ENCODE data around the gene SCAMP4.
A peak's percentile ranks its signal among the peaks of the same experiment; 100 is the strongest.
"Not testable (repeated sequence)": the region's sequence is repeated elsewhere in the genome, so short reads cannot be mapped to it uniquely, and the experiment has no call there.

DNA sequence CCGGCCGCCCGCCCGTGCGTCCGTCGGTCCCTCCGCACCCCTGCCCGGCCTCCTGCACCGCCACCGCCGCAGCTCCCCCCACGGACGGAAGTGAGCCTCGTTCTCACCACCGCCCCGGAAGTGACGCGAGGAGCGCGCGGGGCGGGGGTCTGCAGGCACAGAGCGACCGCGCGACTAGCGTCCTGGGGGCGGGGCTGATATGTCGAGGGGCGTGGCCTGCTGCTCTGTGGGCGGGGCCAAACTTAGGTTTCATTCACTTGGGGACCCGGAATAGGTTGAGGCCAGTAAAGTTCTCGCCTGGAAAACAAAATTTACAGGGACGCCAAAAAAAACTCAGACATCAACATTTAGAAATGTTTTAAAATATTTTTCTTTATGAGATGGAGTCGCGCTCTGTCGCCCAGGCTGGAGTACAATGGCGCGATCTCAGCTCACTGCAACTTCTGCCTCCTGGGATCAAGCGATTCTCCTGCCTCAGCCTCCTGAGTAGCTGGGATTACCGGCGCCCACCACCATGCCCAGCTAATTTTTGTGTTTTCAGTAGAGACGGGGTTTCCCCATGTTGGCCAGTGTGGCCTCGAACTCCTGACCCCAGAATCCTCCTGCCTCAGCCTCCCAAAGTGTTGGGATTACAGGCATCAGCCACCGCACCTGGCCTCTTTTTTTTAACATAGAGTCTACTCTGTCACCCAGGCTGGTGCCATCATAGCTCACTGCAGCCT lies 19.6 kb upstream of the SCAMP4 start, which contains the start of gene ABHD17A:
- not testable (repeated sequence) for TF ChIP-seq ZNF423, NR1H2, ZNF281, JUN (CRISPR knock-in tag; IDR thresholded peaks at IDR 0.05)
- TF ChIP-seq SP1 (CRISPR knock-in tag; conservative IDR thresholded peaks at IDR 0.05), result peak; percentile 95
- TF ChIP-seq, protein P1, sequence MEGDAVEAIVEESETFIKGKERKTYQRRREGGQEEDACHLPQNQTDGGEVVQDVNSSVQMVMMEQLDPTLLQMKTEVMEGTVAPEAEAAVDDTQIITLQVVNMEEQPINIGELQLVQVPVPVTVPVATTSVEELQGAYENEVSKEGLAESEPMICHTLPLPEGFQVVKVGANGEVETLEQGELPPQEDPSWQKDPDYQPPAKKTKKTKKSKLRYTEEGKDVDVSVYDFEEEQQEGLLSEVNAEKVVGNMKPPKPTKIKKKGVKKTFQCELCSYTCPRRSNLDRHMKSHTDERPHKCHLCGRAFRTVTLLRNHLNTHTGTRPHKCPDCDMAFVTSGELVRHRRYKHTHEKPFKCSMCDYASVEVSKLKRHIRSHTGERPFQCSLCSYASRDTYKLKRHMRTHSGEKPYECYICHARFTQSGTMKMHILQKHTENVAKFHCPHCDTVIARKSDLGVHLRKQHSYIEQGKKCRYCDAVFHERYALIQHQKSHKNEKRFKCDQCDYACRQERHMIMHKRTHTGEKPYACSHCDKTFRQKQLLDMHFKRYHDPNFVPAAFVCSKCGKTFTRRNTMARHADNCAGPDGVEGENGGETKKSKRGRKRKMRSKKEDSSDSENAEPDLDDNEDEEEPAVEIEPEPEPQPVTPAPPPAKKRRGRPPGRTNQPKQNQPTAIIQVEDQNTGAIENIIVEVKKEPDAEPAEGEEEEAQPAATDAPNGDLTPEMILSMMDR (IDR thresholded peaks at IDR 0.05), result not testable (repeated sequence)
- TF ChIP-seq, protein P2, sequence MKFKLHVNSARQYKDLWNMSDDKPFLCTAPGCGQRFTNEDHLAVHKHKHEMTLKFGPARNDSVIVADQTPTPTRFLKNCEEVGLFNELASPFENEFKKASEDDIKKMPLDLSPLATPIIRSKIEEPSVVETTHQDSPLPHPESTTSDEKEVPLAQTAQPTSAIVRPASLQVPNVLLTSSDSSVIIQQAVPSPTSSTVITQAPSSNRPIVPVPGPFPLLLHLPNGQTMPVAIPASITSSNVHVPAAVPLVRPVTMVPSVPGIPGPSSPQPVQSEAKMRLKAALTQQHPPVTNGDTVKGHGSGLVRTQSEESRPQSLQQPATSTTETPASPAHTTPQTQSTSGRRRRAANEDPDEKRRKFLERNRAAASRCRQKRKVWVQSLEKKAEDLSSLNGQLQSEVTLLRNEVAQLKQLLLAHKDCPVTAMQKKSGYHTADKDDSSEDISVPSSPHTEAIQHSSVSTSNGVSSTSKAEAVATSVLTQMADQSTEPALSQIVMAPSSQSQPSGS (CRISPR knock-in tag; IDR thresholded peaks at IDR 0.05; ENCODE audit: borderline replicate concordance, low read depth), result not testable (repeated sequence)
